K562 (cell line): ENCODE results near the gene NARF. TPM values are rescaled to one million over a fixed set of nuclear protein-coding genes. Genes with fewer than 3 reads are reported as not detected.

Source experiments
- HCFC1 ChIP-seq: IDR thresholded peaks from 2 replicates; pipeline ENCODE4 v1.6.1; 2012; ENCODE audit warnings: low read depth, low read length, improper control_type of control experiment
- MITF ChIP-seq: IDR thresholded peaks from 2 replicates; pipeline ENCODE4 v1.6.1; 2014; ENCODE audit warnings: antibody characterized with exemption
- NBN ChIP-seq: fragments of 450-650 bp; IDR thresholded peaks from 2 replicates; pipeline ENCODE4 v1.6.1; 2016; ENCODE audit warnings: low read depth, mild to moderate bottlenecking
- NR4A1 ChIP-seq, 2 experiments: fragments of 250-450 bp in 1 of 2; fragments of 450-650 bp in 1 of 2; sonication (Bioruptor Pico) in 1 of 2; IDR thresholded peaks; 2 replicates each; pipeline versions ENCODE4 v1.4.0 to v1.6.1; 2016 to 2020; ENCODE audit warnings: mild to moderate bottlenecking in 2 of 2, missing compliant biosample characterization in 1 of 2, missing genetic modification characterization in 1 of 2, moderate library complexity in 1 of 2
- SETDB1 ChIP-seq: IDR thresholded peaks from one replicate; pipeline ENCODE4 v1.6.1; 2012; ENCODE audit warnings: low read length, control low read depth, inconsistent platforms
- SMARCB1 ChIP-seq: IDR thresholded peaks from 2 replicates; pipeline ENCODE4 v1.6.1; 2011; ENCODE audit warnings: improper control_type of control experiment, low read depth; ENCODE audit not compliant: insufficient read length
- TCF7 ChIP-seq: sonication (generic); IDR thresholded peaks from 2 replicates; pipeline ENCODE4 v1.6.1; 2016; ENCODE audit warnings: antibody characterized with exemption, borderline replicate concordance
- TFE3 ChIP-seq: fragments of 450-650 bp; formaldehyde crosslinking; IDR thresholded peaks from 2 replicates; pipeline ENCODE4 v1.4.0; 2020; ENCODE audit warnings: mild to moderate bottlenecking, mixed read lengths
- ZBTB40 ChIP-seq, 2 experiments: fragments of 450-650 bp in 1 of 2; sonication (generic) in 1 of 2; formaldehyde crosslinking in 1 of 2; IDR thresholded peaks; 2 replicates each; pipeline versions ENCODE4 v1.7.1 to v1.9.0; 2016 to 2022; ENCODE audit warnings: inconsistent platforms in 1 of 2, mild to moderate bottlenecking in 1 of 2, missing genetic modification reagents in 1 of 2
- ZBTB7A ChIP-seq: IDR thresholded peaks from 2 replicates; pipeline ENCODE4 v1.6.1; 2011; ENCODE audit warnings: low read depth, mild to moderate bottlenecking, low read length, moderate library complexity, borderline replicate concordance; ENCODE audit not compliant: control insufficient read depth
- ZBTB9 ChIP-seq: fragments of 450-650 bp; formaldehyde crosslinking; IDR thresholded peaks from 2 replicates; pipeline ENCODE4 v1.4.0; 2020; ENCODE audit warnings: mild to moderate bottlenecking, moderate library complexity
- ZNF274 ChIP-seq: IDR thresholded peaks from 2 replicates; pipeline ENCODE4 v1.6.1; 2011; ENCODE audit warnings: low read depth, mild to moderate bottlenecking, low read length, moderate library complexity, borderline replicate concordance
- polyA plus RNA-seq, 8 experiments: library from polyadenylated mRNA; depleted of rRNA in 4 of 8; stranded (reverse) in 5 of 8; unstranded in 3 of 8; fragments of >200 nt; fragmentation: Nextera tagmentation in 2 of 8; fragmentation: Illumina TruSeq in 1 of 8; extraction: Ambion mirVana in 2 of 8; extraction: Trizol in 1 of 8; gene quantifications; 2 replicates each; pipeline versions ENCODE4 v1.2.1 to v1.2.3, GENCODE V29; 2011 to 2014; ENCODE audit warnings: inconsistent platforms in 1 of 8, missing spikeins in 1 of 8
- total RNA-seq, 7 experiments: library from RNA; depleted of rRNA in 6 of 7; stranded (reverse); fragments of >200 nt in 6 of 7; fragmentation: Illumina TruSeq in 2 of 7; extraction: Trizol in 2 of 7; gene quantifications; 2 replicates each; pipeline versions ENCODE4 v1.2.1 to v1.2.3, GENCODE V29; 2011 to 2021; ENCODE audit warnings: low replicate concordance in 1 of 7

NARF gene
- total and polyA plus RNA-seq, 9 of the 15 experiments (the other 6 are each of a cell fraction or from before 2014, with no cell fraction given), result 60.4 to 423 (median 132) TPM

- TF ChIP-seq ZBTB9 (peak; percentile 87; the same call in 1 of the 2 replicates), TFE3 (CRISPR knock-in tag) (no peak), NBN (no peak), SMARCB1 (no peak), ZNF274 (no peak), ZBTB40 (IDR thresholded peaks at IDR 0.05) (peak; percentile 81), ZBTB40 (CRISPR knock-in tag; IDR thresholded peaks at IDR 0.05) (no peak), SETDB1 (peak; percentile 39), ZBTB7A (peak; percentile 62; the same call in 1 of the 2 replicates), MITF (no peak), HCFC1 (peak; percentile 41; the same call in 1 of the 2 replicates), TCF7 (peak; percentile 30; the same call in 1 of the 2 replicates), NR4A1 (CRISPR knock-in tag; IDR thresholded peaks at IDR 0.05) (peak; percentile 87; the same call in 1 of the 2 replicates), NR4A1 (tag; IDR thresholded peaks at IDR 0.05) (no peak)
These were observed at the start of gene NARF (continued) for GRCh38 chr17:82458179-82458884.
